K562 (cell line): ENCODE results near the gene RPL19. TPM values are rescaled to one million over a fixed set of nuclear protein-coding genes. Genes with fewer than 3 reads are reported as not detected.

Experiments
- ATAC-seq: fragments of 200-7000 bp; cut with Tn5 transposase; 3 replicates; pipeline ENCODE4 v1.9.1; 2020; ENCODE audit warnings: moderate library complexity
- BruUV-seq: library from RNA; stranded (reverse); fragments of 400-500 nt; replicated peaks from 2 replicates; lab custom pipeline; 2021; lab: Mats Ljungman, UMichigan
- CTCF ChIA-PET: fragments of 300-600 bp; formaldehyde crosslinking; extraction: SDS; loops from one replicate; lab custom pipeline; 2021; ENCODE audit warnings: low intra/inter-chr PET ratio; lab: Yijun Ruan, JAX
- POLR2A ChIA-PET: fragments of 300-600, 350-650 bp; sonication (Branson Sonifier 250); formaldehyde crosslinking; extraction: SDS; loops from one replicate; lab custom pipeline; 2021; ENCODE audit warnings: antibody characterized with exemption, inconsistent platforms; lab: Yijun Ruan, JAX
- DNase-seq, 4 experiments: peaks; one replicate each; pipeline versions ENCODE4 v3.0.0 to v3.0.0-alpha.2; 2011 to 2018; ENCODE audit warnings: low spot score in 3 of 4, mixed read lengths in 3 of 4; ENCODE audit errors: extremely low read depth in 1 of 4
- FAIRE-seq: peaks from 2 replicates; lab custom pipeline; 2011; peaks lifted over from hg19 to GRCh38; lab: Jason Lieb, UNC
- H2AFZ ChIP-seq: 2 replicates; pipeline ENCODE4 v1.6.0; 2011; ENCODE audit warnings: low read depth, low read length, control low read depth, inconsistent platforms
- H3K27ac ChIP-seq: fragments of 200-600 bp; 3 replicates; pipeline ENCODE4 v1.8.0; 2011; ENCODE audit warnings: low read depth, mild to moderate bottlenecking, control low read depth, inconsistent platforms, low read length, moderate library complexity, mixed read lengths; ENCODE audit errors: extremely low read depth
- H3K27me3 ChIP-seq, 2 experiments: fragments of 300-600 bp in 1 of 2; 2 replicates in 1 of 2; 3 replicates in 1 of 2; pipeline versions ENCODE4 v1.6.0 to v1.8.0; 2011; ENCODE audit warnings: inconsistent platforms in 2 of 2, low read length in 2 of 2, mild to moderate bottlenecking in 1 of 2, mixed read lengths in 1 of 2, moderate library complexity in 1 of 2; ENCODE audit not compliant: control insufficient read depth in 2 of 2, insufficient read depth in 2 of 2
- H3K36me3 ChIP-seq: fragments of 300-600 bp; 3 replicates; pipeline ENCODE4 v1.8.0; 2011; ENCODE audit warnings: mild to moderate bottlenecking, low read length, inconsistent platforms; ENCODE audit not compliant: control insufficient read depth, insufficient read depth
- H3K4me1 ChIP-seq, 2 experiments: fragments of 200-600 bp in 1 of 2; replicated peaks in 1 of 2; 2 replicates in 1 of 2; 3 replicates in 1 of 2; pipeline versions ENCODE4 v1.5.1 to v1.8.0; 2011; ENCODE audit warnings: inconsistent platforms in 2 of 2, low read length in 2 of 2, mild to moderate bottlenecking in 1 of 2, mixed read lengths in 1 of 2, moderate library complexity in 1 of 2; ENCODE audit not compliant: control insufficient read depth in 2 of 2, insufficient read depth in 2 of 2
- H3K4me2 ChIP-seq: 2 replicates; pipeline ENCODE4 v1.6.1; 2011; ENCODE audit warnings: low read length, control low read depth, inconsistent platforms, mixed read lengths; ENCODE audit not compliant: insufficient read depth
- H3K4me3 ChIP-seq: fragments of 200-600 bp; sonication (generic), shearing (Covaris generic); 2 replicates; pipeline ENCODE4 v1.5.1; 2016; ENCODE audit warnings: control low read depth, inconsistent platforms
- H3K79me2 ChIP-seq: fragments of 200-600 bp; 3 replicates; pipeline ENCODE4 v1.8.0; 2011; ENCODE audit warnings: low read length, inconsistent platforms; ENCODE audit not compliant: control insufficient read depth, insufficient read depth
- H3K9ac ChIP-seq, 2 experiments: 2 replicates each; pipeline versions ENCODE4 v1.6.0 to v1.6.1; 2011; ENCODE audit warnings: low read depth in 2 of 2, low read length in 2 of 2, control low read depth in 1 of 2, inconsistent platforms in 1 of 2, mild to moderate bottlenecking in 1 of 2, mixed read lengths in 1 of 2; ENCODE audit not compliant: insufficient read depth in 1 of 2
- H3K9me1 ChIP-seq: one replicate; pipeline ENCODE4 v1.6.0; 2011; ENCODE audit warnings: inconsistent platforms, mild to moderate bottlenecking, low read length, moderate library complexity; ENCODE audit not compliant: control insufficient read depth, insufficient read depth
- H3K9me3 ChIP-seq: replicated peaks from 2 replicates; pipeline ENCODE4 v1.5.1; 2011; ENCODE audit warnings: low read depth, low read length, inconsistent platforms; ENCODE audit not compliant: control insufficient read depth, insufficient read depth
- H4K20me1 ChIP-seq: replicated peaks from 2 replicates; pipeline ENCODE4 v1.6.1; 2011; ENCODE audit warnings: low read length, inconsistent platforms, mixed read lengths; ENCODE audit not compliant: control insufficient read depth, insufficient read depth
- CREB1 ChIP-seq, 2 experiments: sonication (generic) in 1 of 2; formaldehyde crosslinking in 1 of 2; IDR thresholded peaks; 2 replicates each; pipeline versions ENCODE4 v1.6.1 to v1.8.0; 2012 to 2022; ENCODE audit warnings: inconsistent platforms in 1 of 2, mild to moderate bottlenecking in 1 of 2, missing genetic modification reagents in 1 of 2, moderate library complexity in 1 of 2
- CREM ChIP-seq: IDR thresholded peaks from 2 replicates; pipeline ENCODE4 v1.6.1; 2014; ENCODE audit warnings: antibody characterized with exemption, low read depth
- HMGN3 ChIP-seq: IDR thresholded peaks from 2 replicates; pipeline ENCODE4 v1.6.1; 2011; ENCODE audit warnings: borderline replicate concordance, low read depth, mild to moderate bottlenecking, mixed read lengths, low read length; ENCODE audit not compliant: insufficient read length; ENCODE audit errors: extremely low read depth
- MAZ ChIP-seq, 2 experiments: fragments of 450-650 bp in 1 of 2; sonication (generic) in 1 of 2; formaldehyde crosslinking; IDR thresholded peaks in 1 of 2; conservative IDR thresholded peaks in 1 of 2; 2 replicates each; pipeline versions ENCODE4 v1.4.0 to v1.5.0; 2020; ENCODE audit warnings: mild to moderate bottlenecking in 1 of 2, missing genetic modification reagents in 1 of 2
- MEIS2 ChIP-seq: fragments of 450-650 bp; IDR thresholded peaks from 2 replicates; pipeline ENCODE4 v1.6.1; 2014; ENCODE audit warnings: mild to moderate bottlenecking; ENCODE audit not compliant: partially characterized antibody
- MYNN ChIP-seq, 2 experiments: sonication (generic); formaldehyde crosslinking in 1 of 2; IDR thresholded peaks; 2 replicates each; pipeline versions ENCODE4 v1.5.0 to v1.6.1; 2016 to 2020; ENCODE audit warnings: antibody characterized with exemption in 1 of 2, missing genetic modification reagents in 1 of 2
- RAD21 ChIP-seq, 2 experiments: fragments of 250-450 bp in 1 of 2; fragments of 450-650 bp in 1 of 2; sonication (Bioruptor Pico) in 1 of 2; formaldehyde crosslinking in 1 of 2; IDR thresholded peaks in 1 of 2; conservative IDR thresholded peaks in 1 of 2; 2 replicates each; pipeline versions ENCODE4 v1.4.0 to v1.8.0; 2020 to 2022; ENCODE audit warnings: mild to moderate bottlenecking in 2 of 2, moderate library complexity in 1 of 2
- YY1 ChIP-seq, 3 experiments: IDR thresholded peaks; 2 replicates each; pipeline ENCODE4 v1.6.1; 2011; ENCODE audit warnings: low read length in 2 of 3, mild to moderate bottlenecking in 2 of 3, moderate library complexity in 2 of 3, borderline replicate concordance in 1 of 3, control low read depth in 1 of 3, low read depth in 1 of 3; ENCODE audit not compliant: insufficient read depth in 3 of 3, insufficient replicate concordance in 2 of 3, control insufficient read depth in 1 of 3, insufficient read length in 1 of 3; ENCODE audit errors: extremely low read depth in 1 of 3
- ZNF384 ChIP-seq: IDR thresholded peaks from 2 replicates; pipeline ENCODE4 v1.6.1; 2012; ENCODE audit warnings: low read depth, low read length, improper control_type of control experiment
- WGBS: fragments of 100-300 bp; shearing (Covaris generic); methylation state at CpG from one replicate; pipeline ENCODE4 v1.1.6; 2016; ENCODE audit warnings: low coverage, mixed read lengths; ENCODE audit not compliant: insufficient coverage; ENCODE audit errors: missing lambda C conversion rate; 5-methylcytosine and 5-hydroxymethylcytosine counted together
- in situ Hi-C: fragments of 300-500 bp; cut with MboI; formaldehyde crosslinking; loops from 4 replicates; pipeline ENCODE4 v1.15.0; 2018; ENCODE audit warnings: inconsistent platforms, mixed read lengths
- intact Hi-C: fragments of 100-400 bp; cut with micrococcal nuclease; formaldehyde crosslinking; loops from 2 replicates; pipeline ENCODE4 v1.14.2; 2022
- polyA plus RNA-seq, 8 experiments: library from polyadenylated mRNA; depleted of rRNA in 4 of 8; stranded (reverse) in 5 of 8; unstranded in 3 of 8; fragments of >200 nt; fragmentation: Nextera tagmentation in 2 of 8; fragmentation: Illumina TruSeq in 1 of 8; extraction: Ambion mirVana in 2 of 8; extraction: Trizol in 1 of 8; gene quantifications; 2 replicates each; pipeline versions ENCODE4 v1.2.1 to v1.2.3, GENCODE V29; 2011 to 2014; ENCODE audit warnings: inconsistent platforms in 1 of 8, missing spikeins in 1 of 8
- total RNA-seq, 7 experiments: library from RNA; depleted of rRNA in 6 of 7; stranded (reverse); fragments of >200 nt in 6 of 7; fragmentation: Illumina TruSeq in 2 of 7; extraction: Trizol in 2 of 7; gene quantifications; 2 replicates each; pipeline versions ENCODE4 v1.2.1 to v1.2.3, GENCODE V29; 2011 to 2021; ENCODE audit warnings: low replicate concordance in 1 of 7
- TF ChIP-seq, protein P1 (sequence below): sonication (generic); formaldehyde crosslinking; IDR thresholded peaks from 2 replicates; pipeline ENCODE4 v1.8.0; 2022; ENCODE audit warnings: mild to moderate bottlenecking, missing genetic modification reagents, borderline replicate concordance
- TF ChIP-seq, protein P2 (sequence below): fragments of 450-650 bp; formaldehyde crosslinking; IDR thresholded peaks from 2 replicates; pipeline ENCODE4 v1.4.0; 2020; ENCODE audit warnings: mild to moderate bottlenecking, moderate library complexity

The RPL19 gene
- total and polyA plus RNA-seq, 9 of the 15 experiments (the other 6 are each of a cell fraction or from before 2014, with no cell fraction given) = 2,263 to 4,614 (median 3,727) TPM

DNA sequence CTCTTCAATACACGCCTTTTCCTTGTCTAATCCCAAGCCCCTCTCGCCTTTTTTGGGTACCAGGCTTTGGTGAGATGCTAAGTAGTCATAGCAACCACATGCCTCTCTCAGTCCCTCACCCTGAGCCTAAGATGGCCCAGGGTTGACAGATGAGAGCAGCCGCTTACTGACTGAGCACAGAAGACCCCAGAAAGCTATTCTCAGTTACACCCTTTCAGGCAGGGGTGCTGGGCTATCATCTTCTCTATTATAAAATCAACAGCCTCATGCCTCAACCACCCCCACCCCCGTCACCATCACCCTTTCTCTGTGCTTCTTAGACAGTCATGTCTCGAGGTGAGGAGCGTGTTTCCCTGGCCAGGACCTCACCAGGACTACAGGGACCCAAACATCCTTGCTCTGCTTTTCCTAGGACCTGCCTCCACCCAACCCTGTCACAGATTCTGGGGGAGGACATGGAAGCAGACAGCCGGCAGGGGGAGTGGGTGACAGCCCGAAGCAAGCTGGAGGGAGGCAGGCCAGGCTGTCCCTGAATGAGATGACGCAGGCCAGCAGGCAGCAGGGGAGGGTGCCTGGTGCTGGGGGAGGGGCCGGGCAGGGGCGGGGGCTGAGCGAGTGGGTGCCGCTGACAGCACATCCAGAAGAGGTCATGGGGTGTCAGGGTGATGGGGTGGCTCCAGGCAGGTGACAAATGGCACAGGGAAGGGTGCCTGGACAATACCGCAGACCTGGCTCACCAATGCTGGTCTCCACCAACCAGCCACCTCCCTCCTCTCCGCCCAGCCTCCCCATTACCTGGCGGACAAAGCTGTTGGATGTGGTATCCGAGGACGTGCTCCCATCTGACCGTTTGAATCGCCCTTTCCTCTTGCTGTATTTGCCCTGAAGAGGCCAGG, 5.7 kb upstream of the RPL19 start:
- DNase-seq = peak; percentile 90 to 93 (median 90)
- Histone ChIP-seq H3K36me3 (peaks cover 29% of the 10 kb centered on the region; the same call in 2 of the 3 replicates), H3K4me1 (peaks cover 33 to 48% of the 10 kb centered on the region in 2 experiments; a peak in 4 of 5 replicates), H2AFZ (no peak overlapping the region), H3K9ac (peak overlapping the region in 1 of 2 experiments; percentile 83; a peak in 1 of 4 replicates), H3K4me2 (peak overlapping the region; percentile 68), H3K27me3 (no peaks in the 10 kb centered on the region), H4K20me1 (no peaks in the 10 kb centered on the region), H3K9me1 (no peaks in the 10 kb centered on the region), H3K79me2 (peaks cover 18% of the 10 kb centered on the region; the same call in 2 of the 3 replicates), H3K4me3 (no peak overlapping the region), H3K27ac (no peak overlapping the region), H3K9me3 (no peaks in the 10 kb centered on the region)
- no TSS peak for BruUV-seq
- ChIA-PET CTCF (interaction anchor here (0.7 kb wide), 1 partner anchor 37 kb away, joined by 3 read pairs; no protein-coding TSS in a partner anchor), POLR2A (interaction anchor here (0.6 to 1.3 kb wide), 4 partner anchors 10 to 285 kb away, joined by 3 to 4 read pairs (median 3); no protein-coding TSS in a partner anchor)
- peak; percentile 91 for FAIRE-seq
- in situ Hi-C loops (no loop called here), intact Hi-C loops (no loop called here)
- WGBS = 35% methylated on average over 17 of the region's 20 CpGs
- peak; percentile 90 for ATAC-seq
- TF ChIP-seq ZNF384 (0 out of 2 replicates have a peak, but pooled peaks have one; percentile 19), MEIS2 (peak; percentile 26), HMGN3 (no peak), CREM (peak; percentile 89), MYNN (IDR thresholded peaks at IDR 0.05) (0 out of 2 replicates have a peak, but pooled peaks have one; percentile 24), MYNN (CRISPR knock-in tag; IDR thresholded peaks at IDR 0.05) (no peak), RAD21 (CRISPR knock-in tag; conservative IDR thresholded peaks at IDR 0.05 in 1 of 2, IDR thresholded peaks at IDR 0.05 in 1 of 2) (peak in 1 of 2 experiments; percentile 48; a peak in 3 of 4 replicates), YY1 (IDR thresholded peaks at IDR 0.05; ENCODE audit: borderline replicate concordance in 1 of 3, control insufficient read depth in 1 of 3, extremely low read depth in 1 of 3, insufficient read depth in 3 of 3, insufficient read length in 1 of 3, insufficient replicate concordance in 2 of 3, low read depth in 1 of 3, low read length in 2 of 3) (peak in 1 of 3 experiments; percentile 43), CREB1 (IDR thresholded peaks at IDR 0.05) (peak; percentile 53; the same call in 1 of the 2 replicates), CREB1 (CRISPR knock-in tag; IDR thresholded peaks at IDR 0.05) (no peak), MAZ (CRISPR knock-in tag; conservative IDR thresholded peaks at IDR 0.05 in 1 of 2, IDR thresholded peaks at IDR 0.05 in 1 of 2) (peak in 1 of 2 experiments; percentile 32; a peak in 1 of 4 replicates)
- TF ChIP-seq, protein P1, sequence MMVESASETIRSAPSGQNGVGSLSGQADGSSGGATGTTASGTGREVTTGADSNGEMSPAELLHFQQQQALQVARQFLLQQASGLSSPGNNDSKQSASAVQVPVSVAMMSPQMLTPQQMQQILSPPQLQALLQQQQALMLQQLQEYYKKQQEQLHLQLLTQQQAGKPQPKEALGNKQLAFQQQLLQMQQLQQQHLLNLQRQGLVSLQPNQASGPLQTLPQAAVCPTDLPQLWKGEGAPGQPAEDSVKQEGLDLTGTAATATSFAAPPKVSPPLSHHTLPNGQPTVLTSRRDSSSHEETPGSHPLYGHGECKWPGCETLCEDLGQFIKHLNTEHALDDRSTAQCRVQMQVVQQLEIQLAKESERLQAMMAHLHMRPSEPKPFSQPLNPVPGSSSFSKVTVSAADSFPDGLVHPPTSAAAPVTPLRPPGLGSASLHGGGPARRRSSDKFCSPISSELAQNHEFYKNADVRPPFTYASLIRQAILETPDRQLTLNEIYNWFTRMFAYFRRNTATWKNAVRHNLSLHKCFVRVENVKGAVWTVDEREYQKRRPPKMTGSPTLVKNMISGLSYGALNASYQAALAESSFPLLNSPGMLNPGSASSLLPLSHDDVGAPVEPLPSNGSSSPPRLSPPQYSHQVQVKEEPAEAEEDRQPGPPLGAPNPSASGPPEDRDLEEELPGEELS (CRISPR knock-in tag) = no peak
- TF ChIP-seq, protein P2, sequence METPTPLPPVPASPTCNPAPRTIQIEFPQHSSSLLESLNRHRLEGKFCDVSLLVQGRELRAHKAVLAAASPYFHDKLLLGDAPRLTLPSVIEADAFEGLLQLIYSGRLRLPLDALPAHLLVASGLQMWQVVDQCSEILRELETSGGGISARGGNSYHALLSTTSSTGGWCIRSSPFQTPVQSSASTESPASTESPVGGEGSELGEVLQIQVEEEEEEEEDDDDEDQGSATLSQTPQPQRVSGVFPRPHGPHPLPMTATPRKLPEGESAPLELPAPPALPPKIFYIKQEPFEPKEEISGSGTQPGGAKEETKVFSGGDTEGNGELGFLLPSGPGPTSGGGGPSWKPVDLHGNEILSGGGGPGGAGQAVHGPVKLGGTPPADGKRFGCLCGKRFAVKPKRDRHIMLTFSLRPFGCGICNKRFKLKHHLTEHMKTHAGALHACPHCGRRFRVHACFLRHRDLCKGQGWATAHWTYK (CRISPR knock-in tag) = no peak
